SIG-M5 treated with dmso at 0.1 percent for 504 hours (cell line): Measurements from ENCODE around the gene GASK1B.

ENCODE experiments used
- DNase-seq: peaks from one replicate; lab custom pipeline; 2025; ENCODE audit not compliant: unreplicated experiment; lab: John Stamatoyannopoulos, UW

The GASK1B gene

GRCh38 chr4:158189422-158189821 is 16.6 kb upstream of the GASK1B start:
- no peak for DNase-seq

GRCh38 chr4:158186815-158187214 is 14.0 kb upstream of the GASK1B start:
- DNase-seq: no peak

- DNase-seq: no peak
Observed at GRCh38 chr4:158182736-158183135, 9.9 kb upstream of the GASK1B start.

GRCh38 chr4:158181906-158182305 is 9.1 kb upstream of the GASK1B start:
- no peak for DNase-seq

GRCh38 chr4:158179465-158179864 is 6.6 kb upstream of the GASK1B start:
- DNase-seq: no peak

GRCh38 chr4:158176776-158177175 is 4.0 kb upstream of the GASK1B start:
- peak; percentile 20 for DNase-seq

GRCh38 chr4:158176108-158176507 is 3.3 kb upstream of the GASK1B start:
- DNase-seq: no peak

- DNase-seq: peak; percentile 28
Observed at GRCh38 chr4:158170691-158171561, 1.9 kb downstream of the GASK1B start.

- peak; percentile 12 for DNase-seq
Observed at GRCh38 chr4:158169931-158170690, 2.7 kb downstream of the GASK1B start.

- DNase-seq: no peak
Observed at GRCh38 chr4:158169506-158169905, 3.3 kb downstream of the GASK1B start.

GRCh38 chr4:158168606-158169005 is 4.2 kb downstream of the GASK1B start:
- no peak for DNase-seq

- DNase-seq: no peak
Observed at GRCh38 chr4:158166701-158167100, 6.1 kb downstream of the GASK1B start.

- DNase-seq: no peak
Observed at GRCh38 chr4:158164768-158165213, 8.0 kb downstream of the GASK1B start.

GRCh38 chr4:158163941-158164767 is 8.7 kb downstream of the GASK1B start:
- no peak for DNase-seq

- no peak for DNase-seq
Observed at GRCh38 chr4:158162631-158163030, 10.2 kb downstream of the GASK1B start.

GRCh38 chr4:158161551-158162354 is 11.1 kb downstream of the GASK1B start:
- peak; percentile 52 for DNase-seq

- no peak for DNase-seq
Observed at GRCh38 chr4:158159718-158160094, 13.1 kb downstream of the GASK1B start.

- no peak for DNase-seq
Observed at GRCh38 chr4:158159054-158159717, 13.6 kb downstream of the GASK1B start.

GRCh38 chr4:158157412-158157811 is 15.4 kb downstream of the GASK1B start:
- DNase-seq: no peak
